Naive thymus-derived CD8-positive, alpha-beta T cell (primary cell): ENCODE measurements around the gene REPIN1. TPM values are rescaled to one million over a fixed set of nuclear protein-coding genes. Genes with fewer than 3 reads are reported as not detected.

Experiments used
- ATAC-seq, 2 donors: fragments of 150-1000 bp; cut with Tn5 transposase in 1 of 2; sonication (Bioruptor Pico), chemical (Tn5 transposase) in 1 of 2; 1 replicate in 1 of 2; 2 replicates in 1 of 2; pipeline ENCODE4 v1.10.0; 2021; ENCODE audit warnings: mild to moderate bottlenecking in 2 of 2, moderate library complexity in 2 of 2
- POLR2A ChIA-PET: fragments of 350-600 bp; sonication (Branson Sonifier 250); formaldehyde crosslinking; loops from one replicate; lab custom pipeline; 2021; ENCODE audit warnings: antibody characterized with exemption; lab: Charles Lee
- DNase-seq, 10 donors: peaks; one replicate each; pipeline versions ENCODE4 v3.0.0 to v3.0.0-alpha.2; 2020 to 2022
- H3K27ac Mint-ChIP-seq, 10 donors: one replicate each; pipeline ENCODE4 v1.8.0; 2020 to 2022; ENCODE audit warnings: mild to moderate bottlenecking in 10 of 10, mixed read lengths in 10 of 10, moderate library complexity in 4 of 10, inconsistent platforms in 1 of 10
- H3K27me3 Mint-ChIP-seq, 5 donors: one replicate each; pipeline ENCODE4 v1.8.0; 2021 to 2022; ENCODE audit warnings: mixed read lengths in 5 of 5
- H3K36me3 Mint-ChIP-seq, 3 donors: one replicate each; pipeline ENCODE4 v1.8.0; 2020 to 2022; ENCODE audit warnings: mixed read lengths in 3 of 3, mild to moderate bottlenecking in 2 of 3, inconsistent platforms in 1 of 3
- H3K4me1 Mint-ChIP-seq, 4 donors: one replicate each; pipeline ENCODE4 v1.8.0; 2021 to 2022; ENCODE audit warnings: mixed read lengths in 4 of 4
- H3K4me3 Mint-ChIP-seq, 10 donors: one replicate each; pipeline ENCODE4 v1.8.0; 2020 to 2022; ENCODE audit warnings: mild to moderate bottlenecking in 10 of 10, mixed read lengths in 10 of 10, moderate library complexity in 6 of 10, inconsistent platforms in 1 of 10
- H3K9me3 Mint-ChIP-seq, 9 donors: one replicate each; pipeline ENCODE4 v1.8.0; 2020 to 2022; ENCODE audit warnings: mixed read lengths in 9 of 9, mild to moderate bottlenecking in 3 of 9, inconsistent platforms in 1 of 9, moderate library complexity in 1 of 9
- polyA plus RNA-seq, 3 donors: library from polyadenylated mRNA; unstranded; fragments of 300-500 nt; fragmentation: Illumina TruSeq; gene quantifications; one replicate each; pipeline ENCODE4 v1.2.3, GENCODE V29; 2021
- total RNA-seq, 8 experiments: library from RNA in 2 of 8; stranded (reverse) in 2 of 8; gene quantifications; one replicate each; pipeline ENCODE4 v1.2.3 and lab custom pipeline; 2021 to 2026

REPIN1 gene
- total and polyA plus RNA-seq, 5 experiments from 2014 or later: 39.8 to 108 (median 73.0) TPM

DNA sequence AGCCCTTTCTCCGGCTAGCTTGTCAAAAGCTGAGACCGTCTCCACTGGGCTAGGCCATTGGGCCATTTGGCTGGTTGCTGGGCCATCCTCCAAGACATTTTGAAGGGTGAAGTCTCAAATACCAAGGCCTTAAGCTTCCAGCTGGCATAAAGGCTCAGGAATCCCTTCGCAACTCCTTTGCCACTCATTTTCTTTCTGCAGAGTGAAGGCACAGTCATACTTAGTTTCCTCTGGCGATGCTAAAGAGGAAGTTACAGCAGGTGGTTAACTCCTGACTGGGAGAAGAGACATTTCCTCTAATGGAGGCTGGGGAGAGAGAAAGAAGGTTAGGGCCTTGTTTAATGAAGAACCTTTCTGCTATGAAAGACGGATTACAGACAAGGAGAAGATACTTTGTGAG, 4.8 kb upstream of the REPIN1 start:
- no peaks in the 10 kb centered on the region for H3K27me3 Mint-ChIP-seq
- H3K4me1 Mint-ChIP-seq: peaks cover 33 to 66% (median 50%) of the 10 kb centered on the region in 4 donors
- H3K27ac Mint-ChIP-seq: peak overlapping the region in 7 of 10 donors; percentile 8 to 90 (median 39)
- ATAC-seq: no peak
- no peaks in the 10 kb centered on the region for H3K9me3 Mint-ChIP-seq
- DNase-seq: no peak
- POLR2A ChIA-PET: interaction anchor here (0.6 to 1.1 kb wide), 2 partner anchors 147 to 260 kb away, joined by 3 read pairs; no protein-coding TSS in a partner anchor
- peak overlapping the region in 3 of 10 donors; percentile 3 to 39 (median 4) for H3K4me3 Mint-ChIP-seq
- no peaks in the 10 kb centered on the region for H3K36me3 Mint-ChIP-seq

DNA sequence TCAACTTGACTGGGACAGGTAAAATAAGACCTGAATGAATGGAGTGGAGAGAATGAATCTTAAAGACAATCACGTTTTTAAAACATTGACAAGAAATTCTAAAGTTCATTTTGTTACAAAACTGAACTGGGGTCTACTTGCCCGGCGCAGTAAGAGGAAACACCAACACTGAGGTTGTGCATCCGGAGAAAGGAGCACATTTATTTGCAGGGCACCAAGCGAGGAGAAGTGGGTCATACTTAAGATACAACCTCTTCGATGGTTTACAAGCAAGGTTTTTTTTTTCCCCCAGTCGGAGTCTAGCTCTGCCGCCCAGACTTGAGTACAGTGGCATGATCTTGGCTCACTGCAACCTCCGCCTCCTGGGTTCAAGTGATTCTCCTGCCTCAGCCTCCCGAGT, 3.4 kb upstream of the REPIN1 start:
- no peak for DNase-seq

DNA sequence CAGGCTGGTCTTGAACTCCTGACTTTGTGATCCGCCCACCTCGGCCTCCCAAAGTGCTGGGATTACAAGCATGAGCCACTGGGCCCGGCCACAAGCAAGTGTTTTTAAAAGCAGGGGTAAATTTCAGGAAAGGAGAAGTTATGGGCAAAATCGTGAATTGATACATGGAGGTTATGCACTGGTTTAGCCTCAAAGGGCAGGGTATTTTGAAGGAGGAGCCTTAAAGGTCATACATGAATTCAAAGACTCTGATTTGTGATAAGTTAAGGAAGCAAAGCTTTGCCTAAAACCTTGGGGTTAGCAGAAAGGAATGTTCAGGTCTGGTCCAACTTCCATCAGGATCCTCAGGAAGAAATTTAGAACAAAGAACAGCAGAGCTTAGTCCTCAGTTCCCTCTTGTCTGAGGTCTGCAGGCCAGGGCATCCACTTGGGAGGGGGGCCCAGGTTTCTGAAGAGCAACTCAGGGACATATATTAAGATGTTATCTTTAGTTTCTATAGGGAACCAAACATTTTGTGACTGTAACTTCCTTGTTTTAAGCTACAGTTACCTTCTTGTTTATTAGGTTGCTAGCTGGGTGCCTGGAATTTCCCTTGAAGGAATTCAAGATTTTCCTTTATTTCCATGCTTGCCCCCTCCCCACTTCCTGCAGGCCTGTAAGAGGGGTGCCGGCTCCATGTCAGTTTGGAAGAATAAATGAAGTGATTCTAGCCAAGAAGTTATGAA, 2.8 kb upstream of the REPIN1 start:
- no peak for DNase-seq
- POLR2A ChIA-PET: interaction anchor here (1.3 to 7.3 kb wide), 5 partner anchors 9 to 389 kb away, joined by 3 to 96 read pairs (median 8); a partner anchor contains a TSS
- no peak for ATAC-seq

More for the DNA sequence above, 3.4 kb upstream of the REPIN1 start:
- Mint-ChIP-seq H3K4me1 (peaks cover 28 to 71% (median 50%) of the 10 kb centered on the region in 4 donors), H3K27ac (peak overlapping the region; percentile 76 to 96 (median 90)), H3K4me3 (peak overlapping the region in 6 of 10 donors; percentile 3 to 61 (median 42)), H3K36me3 (no peaks in the 10 kb centered on the region), H3K9me3 (no peaks in the 10 kb centered on the region), H3K27me3 (no peaks in the 10 kb centered on the region)
- no peak for ATAC-seq
- POLR2A ChIA-PET: interaction anchor here (0.7 to 7.3 kb wide), 6 partner anchors 8 to 390 kb away, joined by 3 to 96 read pairs (median 6); a partner anchor contains a TSS

DNA sequence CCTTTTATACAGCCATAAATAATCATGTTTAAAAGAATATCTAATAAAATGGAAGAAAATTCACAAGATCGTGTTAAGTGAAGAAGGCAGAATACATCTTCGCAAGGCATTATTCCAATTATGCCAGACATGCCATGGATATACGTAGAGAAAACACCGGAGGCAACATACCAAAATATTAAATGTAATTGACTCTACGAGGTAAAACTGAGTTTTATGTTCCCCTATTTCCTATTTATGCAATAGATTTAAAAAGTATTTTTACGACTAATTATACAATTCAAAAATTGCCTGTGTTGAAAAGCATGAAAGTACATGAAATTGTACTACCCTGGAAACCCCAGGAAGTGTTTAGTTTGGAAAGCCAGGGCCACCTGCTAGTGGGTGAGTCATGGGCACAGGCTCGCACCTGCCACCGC, 936 bp upstream of the REPIN1 start:
- POLR2A ChIA-PET: interaction anchor here (0.7 to 7.3 kb wide), 12 partner anchors 10 to 642 kb away, joined by 3 to 96 read pairs (median 8); partner anchors contain the start of genes GIMAP5, GIMAP8 and ZNF775
- ATAC-seq (peak; percentile 48 to 63), DNase-seq (no peak)
- Mint-ChIP-seq H3K36me3 (peaks cover 0 to 10% (median 0%) of the 10 kb centered on the region in 3 donors), H3K9me3 (no peaks in the 10 kb centered on the region), H3K4me1 (peaks cover 24 to 66% (median 53%) of the 10 kb centered on the region in 4 donors), H3K4me3 (peak overlapping the region; percentile 81 to 93 (median 90)), H3K27ac (peak overlapping the region; percentile 90 to 98 (median 94)), H3K27me3 (no peaks in the 10 kb centered on the region)

More for the DNA sequence above, 2.8 kb upstream of the REPIN1 start:
- Mint-ChIP-seq H3K4me3 (peak overlapping the region in 9 of 10 donors; percentile 46 to 80 (median 61)), H3K27ac (peak overlapping the region; percentile 82 to 96 (median 90)), H3K4me1 (peaks cover 29 to 76% (median 54%) of the 10 kb centered on the region in 4 donors), H3K27me3 (no peaks in the 10 kb centered on the region), H3K36me3 (peaks cover 0 to 4% (median 0%) of the 10 kb centered on the region in 3 donors), H3K9me3 (no peaks in the 10 kb centered on the region)

DNA sequence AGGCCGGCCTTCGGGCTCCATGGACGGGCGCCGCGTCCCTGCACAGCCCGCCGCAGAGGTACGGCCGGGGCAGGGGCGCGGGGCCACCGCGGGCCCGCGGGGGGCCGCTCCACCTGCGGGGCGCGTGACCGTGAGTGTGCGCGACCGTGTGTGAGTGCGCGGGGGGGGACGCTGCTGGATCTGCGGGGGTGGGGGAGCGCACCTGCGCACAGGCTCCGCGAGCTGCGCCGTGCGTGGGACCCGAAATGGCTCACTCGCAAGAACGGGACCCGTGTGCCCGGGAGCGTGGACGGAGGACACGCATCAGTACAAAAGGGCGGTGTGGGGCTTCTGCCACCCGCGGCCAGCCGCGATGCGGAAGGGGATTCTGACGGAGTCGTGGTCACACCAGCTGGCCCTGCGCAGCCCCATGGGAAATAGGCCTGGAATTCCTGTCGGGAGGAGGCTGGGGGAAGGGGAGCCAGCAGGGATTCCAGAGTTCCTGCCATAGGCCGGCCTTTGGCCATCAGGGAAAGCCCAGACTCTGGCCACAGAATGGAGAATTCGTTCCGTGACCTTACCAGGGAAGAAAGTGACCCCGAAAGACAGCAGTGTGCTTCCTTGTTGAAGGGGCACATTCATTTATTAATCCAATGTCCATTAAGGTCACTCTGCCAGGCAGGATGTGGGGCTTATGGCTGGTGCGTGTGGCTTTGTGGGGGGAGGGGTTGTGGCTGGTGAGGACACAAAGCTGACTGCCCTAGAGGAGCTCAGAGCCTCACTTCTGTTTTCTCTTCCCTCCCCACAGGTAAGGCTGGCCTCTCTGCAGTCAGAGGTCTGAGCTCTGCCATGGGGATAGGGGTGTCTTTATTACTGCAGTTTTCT, 494 bp downstream of the REPIN1 start:
- H3K4me1 Mint-ChIP-seq: peaks cover 21 to 64% (median 58%) of the 10 kb centered on the region in 4 donors
- no peaks in the 10 kb centered on the region for H3K9me3 Mint-ChIP-seq
- peaks cover 0 to 23% (median 0%) of the 10 kb centered on the region in 3 donors for H3K36me3 Mint-ChIP-seq
- peak overlapping the region; percentile 89 to 98 (median 94) for H3K4me3 Mint-ChIP-seq
- H3K27me3 Mint-ChIP-seq: no peaks in the 10 kb centered on the region
- peak overlapping the region; percentile 89 to 97 (median 95) for H3K27ac Mint-ChIP-seq
- peak; percentile 60 to 73 for ATAC-seq
- peak in 9 of 10 donors; percentile 50 to 77 (median 61) for DNase-seq
- POLR2A ChIA-PET: interaction anchor here (0.7 to 7.3 kb wide), 22 partner anchors 8 to 952 kb away, joined by 3 to 96 read pairs (median 5); partner anchors contain the start of genes ACTR3C, GIMAP1, GIMAP5 and GIMAP8

DNA sequence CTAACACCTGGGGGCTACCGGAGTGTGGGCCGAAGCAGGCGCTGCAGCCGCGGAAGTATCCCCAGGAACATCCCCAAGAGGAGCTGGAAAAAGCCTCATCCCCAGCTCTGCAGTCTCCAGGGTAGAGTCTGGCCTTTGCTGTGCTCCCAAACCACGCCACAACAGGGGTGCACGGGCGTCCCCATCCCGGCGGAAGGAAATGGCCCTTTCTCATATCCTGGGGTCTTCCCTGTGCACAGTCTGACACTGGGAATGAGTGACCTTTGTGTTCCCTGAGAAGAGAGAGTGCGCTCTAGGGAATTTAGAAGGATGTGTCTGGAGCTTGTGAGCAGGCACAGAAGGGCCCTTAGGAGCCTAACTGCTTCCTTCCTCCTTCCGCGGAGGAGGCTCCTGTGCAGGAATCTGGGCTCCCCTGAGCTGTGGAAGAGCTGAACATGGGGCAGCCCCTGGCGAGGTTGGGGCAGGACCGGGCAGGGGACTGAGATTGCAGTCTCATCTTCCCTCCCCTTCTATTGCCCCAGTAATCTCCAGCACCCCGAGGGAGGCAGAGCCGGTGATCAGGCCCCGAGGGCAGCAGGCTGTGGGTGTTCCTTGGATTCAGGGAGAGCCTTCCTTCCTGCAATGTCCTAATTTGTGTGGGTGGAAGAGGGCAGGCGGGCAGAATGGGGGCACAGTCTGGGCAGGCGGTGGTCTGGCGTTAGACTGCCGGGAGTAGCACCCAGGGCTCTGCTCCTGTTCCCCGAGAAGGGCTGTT, 1.3 kb downstream of the REPIN1 start:
- Mint-ChIP-seq H3K4me3 (peak overlapping the region; percentile 89 to 98 (median 94)), H3K27me3 (no peaks in the 10 kb centered on the region), H3K4me1 (peaks cover 25 to 68% (median 62%) of the 10 kb centered on the region in 4 donors), H3K36me3 (peaks cover 0 to 26% (median 0%) of the 10 kb centered on the region in 3 donors), H3K27ac (peak overlapping the region; percentile 89 to 97 (median 95)), H3K9me3 (no peaks in the 10 kb centered on the region)
- POLR2A ChIA-PET: interaction anchor here (1.0 to 7.3 kb wide), 12 partner anchors 8 to 386 kb away, joined by 3 to 96 read pairs (median 6); partner anchors contain the start of genes GIMAP1 and ZNF775
- no peak for ATAC-seq
- no peak for DNase-seq

DNA sequence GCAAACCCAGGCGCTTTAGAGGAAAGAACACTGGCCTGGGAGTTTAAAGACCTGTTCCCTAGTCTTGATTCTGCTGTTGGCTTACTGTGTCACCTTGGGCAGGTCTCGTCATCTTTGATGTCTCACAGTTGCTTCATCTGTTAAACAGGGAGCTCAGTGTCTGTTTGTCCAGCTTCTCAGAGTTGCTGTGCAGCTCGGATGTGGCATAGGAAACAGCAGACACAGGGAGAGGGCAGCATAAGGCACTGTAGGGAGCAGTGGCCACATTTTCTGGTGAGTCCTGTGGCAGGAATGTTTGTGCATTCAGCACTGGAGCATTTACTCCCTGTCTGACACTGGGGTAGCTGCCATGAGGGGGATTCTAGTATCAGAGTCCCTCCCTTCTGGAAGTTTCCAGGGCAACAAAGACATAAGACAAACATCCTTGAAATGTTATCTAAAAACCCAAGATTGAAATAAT, 2.0 kb downstream of the REPIN1 start:
- Mint-ChIP-seq H3K27me3 (no peaks in the 10 kb centered on the region), H3K36me3 (peaks cover 0 to 26% (median 0%) of the 10 kb centered on the region in 3 donors), H3K27ac (peak overlapping the region; percentile 81 to 97 (median 94)), H3K4me1 (peaks cover 24 to 67% (median 62%) of the 10 kb centered on the region in 4 donors), H3K9me3 (no peaks in the 10 kb centered on the region), H3K4me3 (peak overlapping the region; percentile 55 to 98 (median 94))
- POLR2A ChIA-PET: interaction anchor here (1.5 to 7.3 kb wide), 5 partner anchors 7 to 76 kb away, joined by 3 to 96 read pairs (median 37); partner anchors contain the start of gene ZNF775
- ATAC-seq (no peak), DNase-seq (no peak)

DNA sequence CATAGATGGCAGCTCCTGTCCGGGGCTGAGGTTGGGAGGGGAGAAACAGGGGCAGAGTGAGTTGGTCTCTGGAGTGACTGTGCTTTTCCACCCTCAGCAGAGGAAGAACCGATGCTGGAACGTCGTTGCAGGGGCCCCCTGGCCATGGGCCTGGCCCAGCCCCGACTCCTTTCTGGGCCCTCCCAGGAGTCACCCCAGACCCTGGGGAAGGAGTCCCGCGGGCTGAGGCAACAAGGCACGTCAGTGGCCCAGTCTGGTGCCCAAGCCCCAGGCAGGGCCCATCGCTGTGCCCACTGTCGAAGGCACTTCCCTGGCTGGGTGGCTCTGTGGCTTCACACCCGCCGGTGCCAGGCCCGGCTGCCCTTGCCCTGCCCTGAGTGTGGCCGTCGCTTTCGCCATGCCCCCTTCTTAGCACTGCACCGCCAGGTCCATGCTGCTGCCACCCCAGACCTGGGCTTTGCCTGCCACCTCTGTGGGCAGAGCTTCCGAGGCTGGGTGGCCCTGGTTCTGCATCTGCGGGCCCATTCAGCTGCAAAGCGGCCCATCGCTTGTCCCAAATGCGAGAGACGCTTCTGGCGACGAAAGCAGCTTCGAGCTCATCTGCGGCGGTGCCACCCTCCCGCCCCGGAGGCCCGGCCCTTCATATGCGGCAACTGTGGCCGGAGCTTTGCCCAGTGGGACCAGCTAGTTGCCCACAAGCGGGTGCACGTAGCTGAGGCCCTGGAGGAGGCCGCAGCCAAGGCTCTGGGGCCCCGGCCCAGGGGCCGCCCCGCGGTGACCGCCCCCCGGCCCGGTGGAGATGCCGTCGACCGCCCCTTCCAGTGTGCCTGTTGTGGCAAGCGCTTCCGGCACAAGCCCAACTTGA, 2.7 kb downstream of the REPIN1 start:
- no peaks in the 10 kb centered on the region for H3K9me3 Mint-ChIP-seq
- H3K27ac Mint-ChIP-seq: peak overlapping the region in 7 of 10 donors; percentile 15 to 97 (median 91)
- ATAC-seq (no peak), DNase-seq (no peak)
- peaks cover 27 to 67% (median 62%) of the 10 kb centered on the region in 4 donors for H3K4me1 Mint-ChIP-seq
- POLR2A ChIA-PET: interaction anchor here (3.5 to 7.3 kb wide), 2 partner anchors 15 to 34 kb away, joined by 41 to 96 read pairs; a partner anchor contains a TSS
- H3K36me3 Mint-ChIP-seq: peaks cover 0 to 26% (median 0%) of the 10 kb centered on the region in 3 donors
- H3K4me3 Mint-ChIP-seq: peak overlapping the region in 2 of 10 donors; percentile 89 to 96
- H3K27me3 Mint-ChIP-seq: no peaks in the 10 kb centered on the region

DNA sequence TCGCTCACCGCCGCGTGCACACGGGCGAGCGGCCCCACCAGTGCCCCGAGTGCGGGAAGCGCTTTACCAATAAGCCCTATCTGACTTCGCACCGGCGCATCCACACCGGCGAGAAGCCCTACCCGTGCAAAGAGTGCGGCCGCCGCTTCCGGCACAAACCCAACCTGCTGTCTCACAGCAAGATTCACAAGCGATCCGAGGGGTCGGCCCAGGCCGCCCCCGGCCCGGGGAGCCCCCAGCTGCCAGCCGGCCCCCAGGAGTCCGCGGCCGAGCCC, 3.3 kb downstream of the REPIN1 start:
- Mint-ChIP-seq H3K27me3 (no peaks in the 10 kb centered on the region), H3K36me3 (peaks cover 0 to 26% (median 0%) of the 10 kb centered on the region in 3 donors), H3K4me3 (no peak overlapping the region), H3K9me3 (no peaks in the 10 kb centered on the region), H3K27ac (no peak overlapping the region), H3K4me1 (peaks cover 29 to 67% (median 65%) of the 10 kb centered on the region in 4 donors)
- no peak for DNase-seq
- no peak for ATAC-seq
- POLR2A ChIA-PET: no interaction called here

DNA sequence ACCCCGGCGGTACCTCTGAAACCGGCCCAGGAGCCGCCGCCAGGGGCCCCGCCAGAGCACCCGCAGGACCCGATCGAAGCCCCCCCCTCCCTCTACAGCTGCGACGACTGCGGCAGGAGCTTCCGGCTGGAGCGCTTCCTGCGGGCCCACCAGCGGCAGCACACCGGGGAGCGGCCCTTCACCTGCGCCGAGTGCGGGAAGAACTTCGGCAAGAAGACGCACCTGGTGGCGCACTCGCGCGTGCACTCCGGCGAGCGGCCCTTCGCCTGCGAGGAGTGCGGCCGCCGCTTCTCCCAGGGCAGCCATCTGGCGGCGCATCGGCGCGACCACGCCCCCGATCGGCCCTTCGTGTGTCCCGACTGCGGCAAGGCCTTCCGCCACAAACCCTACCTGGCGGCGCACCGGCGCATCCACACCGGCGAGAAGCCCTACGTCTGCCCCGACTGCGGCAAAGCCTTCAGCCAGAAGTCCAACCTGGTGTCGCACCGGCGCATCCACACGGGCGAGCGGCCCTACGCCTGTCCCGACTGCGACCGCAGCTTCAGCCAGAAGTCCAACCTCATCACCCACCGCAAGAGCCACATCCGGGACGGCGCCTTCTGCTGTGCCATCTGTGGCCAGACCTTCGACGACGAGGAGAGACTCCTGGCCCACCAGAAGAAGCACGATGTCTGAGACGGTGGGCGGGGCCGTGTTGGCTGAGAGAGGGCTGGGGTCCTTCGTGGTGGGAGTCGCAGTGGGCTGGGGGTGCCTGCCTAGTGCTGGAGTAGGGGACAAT, 3.8 kb downstream of the REPIN1 start:
- peaks cover 29 to 71% (median 67%) of the 10 kb centered on the region in 4 donors for H3K4me1 Mint-ChIP-seq
- H3K36me3 Mint-ChIP-seq: peaks cover 0 to 26% (median 0%) of the 10 kb centered on the region in 3 donors
- H3K27me3 Mint-ChIP-seq: no peaks in the 10 kb centered on the region
- POLR2A ChIA-PET: interaction anchor here (2.2 kb wide), 1 partner anchor 11 kb away, joined by 5 read pairs; no protein-coding TSS in a partner anchor
- no peaks in the 10 kb centered on the region for H3K9me3 Mint-ChIP-seq
- peak overlapping the region in 6 of 10 donors; percentile 36 to 90 (median 62) for H3K27ac Mint-ChIP-seq
- peak overlapping the region in 2 of 10 donors; percentile 11 for H3K4me3 Mint-ChIP-seq
- ATAC-seq (no peak), DNase-seq (no peak)
